ENCODE data around the gene SLC38A7. TPM values are rescaled to one million over a fixed set of nuclear protein-coding genes. Genes with fewer than 3 reads are reported as not detected.

SLC38A7 gene
- total and polyA plus RNA-seq, 2 of the 13 experiments (the other 11 are each of a cell fraction or from before 2014, with no cell fraction given), result 13.2 to 14.1 TPM

DNA sequence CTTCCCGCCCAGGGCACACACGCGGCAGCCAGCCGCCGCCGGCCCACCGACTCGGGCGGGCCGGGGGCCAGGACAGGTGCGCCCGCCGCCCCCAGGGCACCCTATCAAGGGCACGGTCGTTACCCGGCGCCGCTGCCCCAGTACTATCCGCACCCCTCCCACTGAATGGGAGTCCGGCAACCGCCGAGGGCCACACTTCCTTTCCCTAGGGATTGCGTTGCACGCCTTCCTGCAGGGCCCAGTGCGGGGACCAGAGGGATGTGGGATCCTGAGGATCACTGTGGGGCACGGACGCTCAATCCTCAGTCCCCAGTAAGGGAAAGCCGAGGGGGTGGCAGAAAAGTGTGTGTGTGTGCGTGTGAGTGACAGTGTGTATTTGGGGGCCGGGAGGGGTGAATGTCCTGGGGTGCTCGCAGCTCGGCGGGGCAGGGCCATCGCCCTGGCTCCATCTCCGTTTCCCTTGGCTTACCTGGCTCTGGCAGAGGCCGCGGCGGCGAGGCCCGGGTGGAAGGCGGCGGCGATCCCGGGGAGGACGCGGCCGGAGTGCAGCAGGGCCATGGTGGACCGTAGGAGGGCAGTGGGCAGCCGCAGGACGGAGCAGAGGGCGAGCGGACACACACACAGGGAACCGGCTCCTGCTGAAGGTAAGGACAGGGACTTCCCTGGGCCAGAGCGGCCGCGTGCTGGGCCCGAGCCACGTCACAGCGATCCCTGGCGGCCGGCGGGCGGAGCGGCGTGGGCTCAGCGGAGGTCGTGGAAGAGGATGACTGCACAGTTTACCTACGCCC lies 49.3 kb upstream of the SLC38A7 start, which contains the start of gene GOT2 (continued):
- TF ChIP-seq ZBTB7A (CRISPR knock-in tag; IDR thresholded peaks at IDR 0.05) (peak; percentile 53; the same call in 1 of the 2 replicates), FOXK1 (CRISPR knock-in tag; IDR thresholded peaks at IDR 0.05; ENCODE audit: borderline replicate concordance, low read depth) (peak; percentile 85; the same call in 1 of the 2 replicates), NRL (CRISPR knock-in tag; IDR thresholded peaks at IDR 0.05; ENCODE audit: borderline replicate concordance) (no peak; the same call in none of the 2 replicates), NR3C1 (CRISPR knock-in tag; IDR thresholded peaks at IDR 0.05) (no peak), ZMAT3 (CRISPR knock-in tag; conservative IDR thresholded peaks at IDR 0.05) (0 out of 2 replicates have a peak, but pooled peaks have one; percentile 21), SALL1 (CRISPR knock-in tag; IDR thresholded peaks at IDR 0.05) (peak; percentile 88), ZNF234 (CRISPR knock-in tag; conservative IDR thresholded peaks at IDR 0.05) (no peak; the same call in 1 of the 2 replicates), ZNF572 (CRISPR knock-in tag; IDR thresholded peaks at IDR 0.05) (peak; percentile 97), STAG1 (CRISPR knock-in tag; IDR thresholded peaks at IDR 0.05) (peak; percentile 65), ZFP90 (CRISPR knock-in tag; IDR thresholded peaks at IDR 0.05; ENCODE audit: borderline replicate concordance) (peak; percentile 95), ZMYM4 (CRISPR knock-in tag; IDR thresholded peaks at IDR 0.05) (peak; percentile 100), ARNTL (CRISPR knock-in tag; IDR thresholded peaks at IDR 0.05) (peak; percentile 42; the same call in 1 of the 2 replicates), SMARCE1 (IDR thresholded peaks at IDR 0.05; ENCODE audit: borderline replicate concordance) (no peak), ZNF766 (CRISPR knock-in tag; IDR thresholded peaks at IDR 0.05; ENCODE audit: borderline replicate concordance) (peak; percentile 94), ZNF788 (CRISPR knock-in tag; IDR thresholded peaks at IDR 0.05; ENCODE audit: borderline replicate concordance) (peak; percentile 97; the same call in 1 of the 2 replicates), HNRNPLL (IDR thresholded peaks at IDR 0.05; ENCODE audit: low read depth, low read length, poor library complexity, severe bottlenecking) (peak; percentile 74), SIN3B (IDR thresholded peaks at IDR 0.05; ENCODE audit: low read length) (no peak), MLLT10 (CRISPR knock-in tag; IDR thresholded peaks at IDR 0.05) (no peak), TBL1XR1 (IDR thresholded peaks at IDR 0.05; ENCODE audit: borderline replicate concordance, low read length, partially characterized antibody) (peak; percentile 60)
- TF ChIP-seq, protein P1, sequence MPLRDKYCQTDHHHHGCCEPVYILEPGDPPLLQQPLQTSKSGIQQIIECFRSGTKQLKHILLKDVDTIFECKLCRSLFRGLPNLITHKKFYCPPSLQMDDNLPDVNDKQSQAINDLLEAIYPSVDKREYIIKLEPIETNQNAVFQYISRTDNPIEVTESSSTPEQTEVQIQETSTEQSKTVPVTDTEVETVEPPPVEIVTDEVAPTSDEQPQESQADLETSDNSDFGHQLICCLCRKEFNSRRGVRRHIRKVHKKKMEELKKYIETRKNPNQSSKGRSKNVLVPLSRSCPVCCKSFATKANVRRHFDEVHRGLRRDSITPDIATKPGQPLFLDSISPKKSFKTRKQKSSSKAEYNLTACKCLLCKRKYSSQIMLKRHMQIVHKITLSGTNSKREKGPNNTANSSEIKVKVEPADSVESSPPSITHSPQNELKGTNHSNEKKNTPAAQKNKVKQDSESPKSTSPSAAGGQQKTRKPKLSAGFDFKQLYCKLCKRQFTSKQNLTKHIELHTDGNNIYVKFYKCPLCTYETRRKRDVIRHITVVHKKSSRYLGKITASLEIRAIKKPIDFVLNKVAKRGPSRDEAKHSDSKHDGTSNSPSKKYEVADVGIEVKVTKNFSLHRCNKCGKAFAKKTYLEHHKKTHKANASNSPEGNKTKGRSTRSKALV (CRISPR knock-in tag; IDR thresholded peaks at IDR 0.05), result peak; percentile 81
- TF ChIP-seq, protein P2, sequence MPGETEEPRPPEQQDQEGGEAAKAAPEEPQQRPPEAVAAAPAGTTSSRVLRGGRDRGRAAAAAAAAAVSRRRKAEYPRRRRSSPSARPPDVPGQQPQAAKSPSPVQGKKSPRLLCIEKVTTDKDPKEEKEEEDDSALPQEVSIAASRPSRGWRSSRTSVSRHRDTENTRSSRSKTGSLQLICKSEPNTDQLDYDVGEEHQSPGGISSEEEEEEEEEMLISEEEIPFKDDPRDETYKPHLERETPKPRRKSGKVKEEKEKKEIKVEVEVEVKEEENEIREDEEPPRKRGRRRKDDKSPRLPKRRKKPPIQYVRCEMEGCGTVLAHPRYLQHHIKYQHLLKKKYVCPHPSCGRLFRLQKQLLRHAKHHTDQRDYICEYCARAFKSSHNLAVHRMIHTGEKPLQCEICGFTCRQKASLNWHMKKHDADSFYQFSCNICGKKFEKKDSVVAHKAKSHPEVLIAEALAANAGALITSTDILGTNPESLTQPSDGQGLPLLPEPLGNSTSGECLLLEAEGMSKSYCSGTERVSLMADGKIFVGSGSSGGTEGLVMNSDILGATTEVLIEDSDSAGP (CRISPR knock-in tag; IDR thresholded peaks at IDR 0.05; ENCODE audit: borderline replicate concordance), result peak; percentile 97
- TF ChIP-seq, protein P3, sequence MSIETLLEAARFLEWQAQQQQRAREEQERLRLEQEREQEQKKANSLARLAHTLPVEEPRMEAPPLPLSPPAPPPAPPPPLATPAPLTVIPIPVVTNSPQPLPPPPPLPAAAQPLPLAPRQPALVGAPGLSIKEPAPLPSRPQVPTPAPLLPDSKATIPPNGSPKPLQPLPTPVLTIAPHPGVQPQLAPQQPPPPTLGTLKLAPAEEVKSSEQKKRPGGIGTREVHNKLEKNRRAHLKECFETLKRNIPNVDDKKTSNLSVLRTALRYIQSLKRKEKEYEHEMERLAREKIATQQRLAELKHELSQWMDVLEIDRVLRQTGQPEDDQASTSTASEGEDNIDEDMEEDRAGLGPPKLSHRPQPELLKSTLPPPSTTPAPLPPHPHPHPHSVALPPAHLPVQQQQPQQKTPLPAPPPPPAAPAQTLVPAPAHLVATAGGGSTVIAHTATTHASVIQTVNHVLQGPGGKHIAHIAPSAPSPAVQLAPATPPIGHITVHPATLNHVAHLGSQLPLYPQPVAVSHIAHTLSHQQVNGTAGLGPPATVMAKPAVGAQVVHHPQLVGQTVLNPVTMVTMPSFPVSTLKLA (IDR thresholded peaks at IDR 0.05), result peak; percentile 55

All from HepG2 (cell line).